ENCODE results near the gene DNAJB11.

DNAJB11 gene

DNA sequence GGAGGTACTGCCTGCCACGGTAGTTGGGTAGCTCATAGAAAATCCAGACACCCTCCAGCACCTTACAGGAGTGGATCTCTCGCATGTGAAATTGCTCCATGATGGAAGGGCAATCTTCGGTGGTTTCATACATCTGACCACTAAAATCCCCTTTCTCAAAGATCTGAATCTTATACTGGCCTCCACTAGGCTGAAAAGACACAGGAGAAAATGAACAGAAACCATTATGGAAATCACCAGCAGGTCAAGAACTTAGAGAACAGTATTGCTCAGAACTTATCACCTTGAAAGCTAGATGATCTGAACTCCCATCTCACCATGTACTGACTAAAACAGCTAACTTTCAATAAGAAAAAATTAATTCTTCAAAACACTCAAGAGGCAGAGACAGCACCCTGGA lies 31.7 kb upstream of the DNAJB11 start:
- no peak overlapping the region for H3K27ac ChIP-seq
- TF ChIP-seq, protein P1, sequence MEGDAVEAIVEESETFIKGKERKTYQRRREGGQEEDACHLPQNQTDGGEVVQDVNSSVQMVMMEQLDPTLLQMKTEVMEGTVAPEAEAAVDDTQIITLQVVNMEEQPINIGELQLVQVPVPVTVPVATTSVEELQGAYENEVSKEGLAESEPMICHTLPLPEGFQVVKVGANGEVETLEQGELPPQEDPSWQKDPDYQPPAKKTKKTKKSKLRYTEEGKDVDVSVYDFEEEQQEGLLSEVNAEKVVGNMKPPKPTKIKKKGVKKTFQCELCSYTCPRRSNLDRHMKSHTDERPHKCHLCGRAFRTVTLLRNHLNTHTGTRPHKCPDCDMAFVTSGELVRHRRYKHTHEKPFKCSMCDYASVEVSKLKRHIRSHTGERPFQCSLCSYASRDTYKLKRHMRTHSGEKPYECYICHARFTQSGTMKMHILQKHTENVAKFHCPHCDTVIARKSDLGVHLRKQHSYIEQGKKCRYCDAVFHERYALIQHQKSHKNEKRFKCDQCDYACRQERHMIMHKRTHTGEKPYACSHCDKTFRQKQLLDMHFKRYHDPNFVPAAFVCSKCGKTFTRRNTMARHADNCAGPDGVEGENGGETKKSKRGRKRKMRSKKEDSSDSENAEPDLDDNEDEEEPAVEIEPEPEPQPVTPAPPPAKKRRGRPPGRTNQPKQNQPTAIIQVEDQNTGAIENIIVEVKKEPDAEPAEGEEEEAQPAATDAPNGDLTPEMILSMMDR (IDR thresholded peaks at IDR 0.05) = no peak
- no peak for TF ChIP-seq ZFX (IDR thresholded peaks at IDR 0.05; ENCODE audit: borderline replicate concordance)

DNA sequence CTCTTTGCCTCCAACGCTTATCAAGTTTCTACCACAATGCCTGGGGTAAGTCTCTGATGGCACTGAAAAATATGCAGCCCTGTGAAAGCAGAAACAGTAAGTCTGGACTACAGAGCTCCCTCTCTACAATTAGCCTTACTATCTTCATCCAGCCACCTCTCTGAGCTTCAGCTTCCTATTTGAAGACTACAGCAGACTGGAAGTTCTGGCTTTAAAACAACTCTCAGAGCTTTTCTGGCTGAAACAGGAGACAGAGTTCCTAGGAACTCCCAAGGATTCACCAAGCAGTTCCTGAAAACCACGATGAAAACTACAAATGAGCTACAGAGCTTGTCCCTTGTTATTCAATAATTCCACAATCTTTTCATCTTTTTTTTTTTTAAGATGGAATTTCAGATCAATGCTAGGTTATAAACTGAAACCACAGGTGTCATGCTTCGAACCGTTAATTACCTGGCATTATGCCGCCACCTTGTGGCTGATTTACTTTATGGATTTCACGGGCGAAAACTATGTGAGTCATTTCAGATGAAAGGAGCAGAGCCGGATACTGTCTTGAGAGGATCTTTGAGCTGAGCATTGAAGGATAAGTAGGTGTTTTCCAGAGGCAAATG lies 30.2 kb upstream of the DNAJB11 start:
- H3K27ac ChIP-seq = no peak overlapping the region
- TF ChIP-seq ZFX (IDR thresholded peaks at IDR 0.05; ENCODE audit: borderline replicate concordance) = no peak
- TF ChIP-seq, protein P1 (IDR thresholded peaks at IDR 0.05) = peak; percentile 79

DNA sequence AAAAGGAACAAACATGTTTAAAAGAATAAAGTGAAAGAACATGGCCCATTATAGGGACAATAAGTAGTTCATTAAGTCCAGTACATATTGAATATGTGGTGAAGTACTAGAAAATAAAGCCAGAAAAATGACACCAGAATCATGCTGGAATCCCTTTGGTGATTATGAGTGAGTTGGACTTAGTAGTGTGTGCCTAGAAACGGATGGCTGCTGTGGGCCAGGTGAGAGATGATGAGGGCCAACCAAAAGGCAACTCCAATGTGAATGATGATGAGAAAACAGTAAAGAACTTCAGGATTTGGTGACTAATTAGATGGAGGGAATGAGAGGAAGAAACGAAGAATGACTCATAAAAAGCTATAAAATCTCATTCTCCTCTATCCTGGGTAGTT lies 29.7 kb upstream of the DNAJB11 start:
- TF ChIP-seq, protein P1 (IDR thresholded peaks at IDR 0.05) = peak; percentile 41
- no peak for TF ChIP-seq ZFX (IDR thresholded peaks at IDR 0.05; ENCODE audit: borderline replicate concordance)
- no peak overlapping the region for H3K27ac ChIP-seq

DNA sequence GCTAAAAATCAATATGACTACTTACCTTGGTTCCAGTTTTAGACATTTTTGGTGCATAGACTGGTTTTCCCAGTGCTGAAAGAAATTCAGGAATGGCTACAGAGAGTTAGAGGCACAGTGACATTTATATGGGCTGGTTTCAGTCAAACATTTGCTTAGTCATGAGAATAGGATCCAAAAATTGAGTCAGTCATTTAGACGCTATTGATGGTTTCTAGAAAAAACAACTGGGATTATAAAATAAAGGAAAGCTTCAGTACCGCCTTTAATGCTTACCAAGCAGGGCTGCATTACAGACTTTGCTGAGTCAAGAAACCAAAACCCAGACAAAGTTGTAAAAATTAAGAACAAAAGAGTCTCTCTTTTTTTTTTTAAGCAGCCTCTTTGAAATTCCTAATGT lies 26.2 kb upstream of the DNAJB11 start, which contains the start of gene CRYGS:
TSS of gene CRYGS (minus strand) at position 100 of the 400 bp plus-strand sequence. CDS start at position 46, 54 bp downstream.
- H3K27ac ChIP-seq = no peak within 1 kb of the TSS
- TF ChIP-seq, protein P1 (IDR thresholded peaks at IDR 0.05) = no peak
- no peak for TF ChIP-seq ZFX (IDR thresholded peaks at IDR 0.05; ENCODE audit: borderline replicate concordance)

DNA sequence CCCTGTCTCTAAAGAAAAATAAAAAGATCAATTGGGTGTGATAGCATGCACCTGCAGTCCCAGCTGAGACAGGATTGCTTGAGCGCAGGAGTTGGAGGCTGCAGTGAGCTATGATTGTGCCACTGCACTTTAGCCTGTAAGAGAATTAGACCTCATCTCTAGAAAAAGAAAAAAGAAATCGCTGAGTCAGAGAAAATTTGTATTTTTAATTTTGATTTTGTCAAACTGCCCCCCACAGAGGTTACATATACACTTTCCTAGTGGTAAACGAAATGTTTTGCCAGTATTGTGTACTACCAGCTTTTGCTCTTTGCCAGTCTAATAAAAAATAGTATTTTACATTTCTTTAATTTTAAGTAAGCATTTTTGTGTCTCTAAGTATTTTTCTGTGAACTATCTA lies 21.0 kb upstream of the DNAJB11 start:
- no peak overlapping the region for H3K27ac ChIP-seq
- TF ChIP-seq, protein P1 (IDR thresholded peaks at IDR 0.05) = no peak
- no peak for TF ChIP-seq ZFX (IDR thresholded peaks at IDR 0.05; ENCODE audit: borderline replicate concordance)

DNA sequence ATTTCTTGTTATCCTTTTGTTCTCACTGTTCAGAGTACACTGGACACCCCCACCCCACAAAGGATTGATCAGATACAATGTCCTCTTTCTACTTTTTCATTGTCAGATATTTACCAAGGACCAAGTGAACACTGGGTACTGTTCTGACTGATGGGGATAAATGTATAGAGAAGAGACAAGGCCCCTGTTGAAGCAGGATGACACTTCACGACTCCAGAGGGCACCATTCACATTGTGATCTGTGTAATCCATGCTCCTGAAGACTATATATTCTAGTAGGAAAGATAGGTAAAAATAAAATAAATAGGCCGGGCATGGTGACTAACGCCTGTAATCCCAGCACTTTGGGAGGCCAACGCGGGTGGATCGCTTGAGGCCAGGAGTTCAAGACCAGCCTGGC lies 19.1 kb upstream of the DNAJB11 start:
- TF ChIP-seq, protein P1 (IDR thresholded peaks at IDR 0.05) = no peak
- no peak for TF ChIP-seq ZFX (IDR thresholded peaks at IDR 0.05; ENCODE audit: borderline replicate concordance)
- H3K27ac ChIP-seq = no peak overlapping the region

DNA sequence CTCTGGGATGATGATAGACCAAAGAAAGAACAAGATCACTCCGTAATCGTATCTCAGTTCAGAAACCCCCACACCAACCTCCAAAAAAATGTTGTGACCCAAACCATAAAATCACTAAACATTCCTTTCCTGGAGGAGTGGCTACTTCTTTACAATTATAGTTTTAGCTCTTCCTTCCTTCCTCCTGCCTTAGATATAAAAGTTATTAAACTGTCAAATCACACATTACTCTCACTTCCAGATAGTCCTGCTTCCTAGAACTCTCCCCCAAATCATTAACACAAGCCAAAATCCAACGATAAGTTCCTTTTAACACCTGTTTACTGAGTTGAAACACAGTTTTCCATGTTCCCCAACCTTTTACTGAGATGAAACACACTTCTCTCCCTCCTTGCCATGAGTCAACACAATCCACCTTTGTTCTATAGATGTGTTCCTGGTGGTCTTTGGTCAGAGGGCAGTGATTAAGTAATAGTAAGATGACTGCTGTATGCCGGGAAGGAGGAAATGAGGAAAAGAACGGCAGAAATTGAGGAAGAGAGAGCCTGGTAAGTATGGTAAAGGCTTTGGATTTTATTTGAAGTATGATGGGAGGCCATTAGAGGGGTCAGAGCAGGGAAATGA lies 18.0 kb upstream of the DNAJB11 start:
- H3K27ac ChIP-seq = no peak overlapping the region
- TF ChIP-seq ZFX (IDR thresholded peaks at IDR 0.05; ENCODE audit: borderline replicate concordance) = no peak
- TF ChIP-seq, protein P1 (IDR thresholded peaks at IDR 0.05) = no peak
